ENCODE data around the gene PLEKHG5. TPM values are rescaled to one million over a fixed set of nuclear protein-coding genes. Genes with fewer than 3 reads are reported as not detected.
A peak's percentile ranks its signal among the peaks of the same experiment; 100 is the strongest.

PLEKHG5 gene
- total RNA-seq, 1 experiment from 2014 or later = 32.3 TPM

DNA sequence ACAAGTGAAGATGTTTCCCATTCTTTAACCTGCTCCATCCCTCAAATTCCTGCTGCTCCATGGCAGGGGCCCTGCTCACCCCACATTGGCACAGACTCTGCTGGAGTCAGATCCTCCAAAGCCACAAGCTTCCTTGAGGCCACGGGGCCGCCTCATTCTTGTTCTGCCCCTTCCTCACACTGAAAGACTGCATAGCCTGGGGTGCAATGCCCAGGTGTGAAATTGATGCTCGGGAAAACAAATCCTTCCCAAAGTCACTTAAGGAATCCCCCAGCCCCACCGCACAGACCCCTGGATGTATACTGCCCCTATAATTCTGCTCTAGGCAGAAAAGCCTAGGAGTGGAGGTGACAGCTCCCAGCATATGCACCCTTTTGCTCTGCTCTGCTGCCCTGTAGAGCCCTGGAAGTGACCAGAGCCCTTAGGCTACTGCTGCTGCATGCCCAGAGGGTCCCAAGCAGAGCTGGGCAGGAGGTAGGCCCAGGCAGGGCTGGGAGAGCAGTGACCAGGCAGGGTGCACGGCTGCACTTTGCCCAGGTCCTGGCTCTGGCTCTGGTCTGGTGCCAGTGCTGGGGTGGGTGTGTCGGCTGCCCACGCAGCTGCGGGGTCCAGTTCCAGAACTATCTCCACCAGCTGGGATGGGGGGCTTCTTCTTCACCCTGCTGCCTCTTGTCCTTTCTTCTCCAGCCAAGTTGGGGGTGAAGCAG lies 73.4 kb downstream of the PLEKHG5 start:
- Mint-ChIP-seq H3K27me3 (ENCODE audit: insufficient read depth, unreplicated experiment) (no peaks in the 10 kb centered on the region), H3K9me3 (ENCODE audit: unreplicated experiment) (no peaks in the 10 kb centered on the region), H3K4me1 (ENCODE audit: insufficient read depth, unreplicated experiment) (peaks cover 33% of the 10 kb centered on the region), H3K4me3 (ENCODE audit: unreplicated experiment) (no peak overlapping the region), H3K36me3 (ENCODE audit: insufficient read depth, unreplicated experiment) (no peaks in the 10 kb centered on the region), H3K27ac (ENCODE audit: low read depth, unreplicated experiment) (no peak overlapping the region)
- DNase-seq (ENCODE audit: unreplicated experiment) = no peak
- intact Hi-C loops (cut with micrococcal nuclease) = no loop called here
- ChIA-PET POLR2A (no interaction called here), CTCF (interaction anchor here (0.7 to 1.1 kb wide), 2 partner anchors 13 to 58 kb away, joined by 3 to 5 read pairs; no protein-coding TSS in a partner anchor)
- BruUV-seq (replicated peaks) = TSS peak; percentile 20
- TF ChIP-seq, protein P1, sequence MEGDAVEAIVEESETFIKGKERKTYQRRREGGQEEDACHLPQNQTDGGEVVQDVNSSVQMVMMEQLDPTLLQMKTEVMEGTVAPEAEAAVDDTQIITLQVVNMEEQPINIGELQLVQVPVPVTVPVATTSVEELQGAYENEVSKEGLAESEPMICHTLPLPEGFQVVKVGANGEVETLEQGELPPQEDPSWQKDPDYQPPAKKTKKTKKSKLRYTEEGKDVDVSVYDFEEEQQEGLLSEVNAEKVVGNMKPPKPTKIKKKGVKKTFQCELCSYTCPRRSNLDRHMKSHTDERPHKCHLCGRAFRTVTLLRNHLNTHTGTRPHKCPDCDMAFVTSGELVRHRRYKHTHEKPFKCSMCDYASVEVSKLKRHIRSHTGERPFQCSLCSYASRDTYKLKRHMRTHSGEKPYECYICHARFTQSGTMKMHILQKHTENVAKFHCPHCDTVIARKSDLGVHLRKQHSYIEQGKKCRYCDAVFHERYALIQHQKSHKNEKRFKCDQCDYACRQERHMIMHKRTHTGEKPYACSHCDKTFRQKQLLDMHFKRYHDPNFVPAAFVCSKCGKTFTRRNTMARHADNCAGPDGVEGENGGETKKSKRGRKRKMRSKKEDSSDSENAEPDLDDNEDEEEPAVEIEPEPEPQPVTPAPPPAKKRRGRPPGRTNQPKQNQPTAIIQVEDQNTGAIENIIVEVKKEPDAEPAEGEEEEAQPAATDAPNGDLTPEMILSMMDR (IDR thresholded peaks at IDR 0.05; ENCODE audit: unreplicated experiment) = no peak

Small RNA genes within 50 kb of the gene (microRNA-seq; reads per million reads assigned to microRNA genes)
- not detected for gene MIR4252

Other genes with a start within 250 kb of the PLEKHG5 start
- gene HES3, start 247.5 kb downstream of the PLEKHG5 start, total RNA-seq (2022) = not detected in 2 replicates
- 4.6 and 5.0 TPM in 2 replicates for gene GPR153, start 230.6 kb downstream of the PLEKHG5 start, total RNA-seq (2022)
- gene ACOT7, start 97.9 kb downstream of the PLEKHG5 start, total RNA-seq (2022) = 110 and 117 TPM in 2 replicates
- gene HES2, start 71.7 kb downstream of the PLEKHG5 start, total RNA-seq (2022) = 5.0 and 7.6 TPM in 2 replicates
- 0.68 TPM in 1 of 2 replicates, not detected in the other for gene ESPN, start 66.9 kb downstream of the PLEKHG5 start, total RNA-seq (2022)
- gene TNFRSF25, start 25.5 kb downstream of the PLEKHG5 start, total RNA-seq (2022) = 27.6 and 33.7 TPM in 2 replicates
- 49.2 and 62.3 TPM in 2 replicates for gene NOL9, start 62.8 kb upstream of the PLEKHG5 start, total RNA-seq (2022)
- gene TAS1R1, start 63.6 kb upstream of the PLEKHG5 start, total RNA-seq (2022) = not detected in 2 replicates
- gene ZBTB48, start 88.3 kb upstream of the PLEKHG5 start, total RNA-seq (2022) = 40.6 TPM in 2 replicates
- gene KLHL21, start 111.2 kb upstream of the PLEKHG5 start, total RNA-seq (2022) = 14.0 and 19.5 TPM in 2 replicates
- 10.3 and 12.7 TPM in 2 replicates for gene PHF13, start 122.1 kb upstream of the PLEKHG5 start, total RNA-seq (2022)
- 14.7 and 18.9 TPM in 2 replicates for gene THAP3, start 133.2 kb upstream of the PLEKHG5 start, total RNA-seq (2022)
- 70.4 and 76.1 TPM in 2 replicates for gene DNAJC11, start 210.1 kb upstream of the PLEKHG5 start, total RNA-seq (2022)